ENCODE measurements around the gene TRMT44. TPM values are rescaled to one million over a fixed set of nuclear protein-coding genes. Genes with fewer than 3 reads are reported as not detected.

The TRMT44 gene
- total RNA-seq, 1 experiment from 2014 or later = 15.3 TPM

GRCh38 chr4:8495803-8496202, 55.2 kb downstream of the TRMT44 start:
- Histone ChIP-seq H3K27ac (ENCODE audit: low read length) (no peak overlapping the region), H3K4me2 (ENCODE audit: low read length) (no peak overlapping the region), H3K79me2 (ENCODE audit: low read length) (no peaks in the 10 kb centered on the region), H3K9me3 (ENCODE audit: low read length) (no peaks in the 10 kb centered on the region), H4K20me1 (ENCODE audit: low read length) (no peaks in the 10 kb centered on the region), H3K9me2 (replicated peaks; ENCODE audit: low read length) (no peaks in the 10 kb centered on the region), H3K36me3 (ENCODE audit: low read depth, low read length) (no peaks in the 10 kb centered on the region), H3K9ac (ENCODE audit: low read length) (no peak overlapping the region), H3K27me3 (ENCODE audit: low read length) (no peaks in the 10 kb centered on the region), H2AFZ (ENCODE audit: low read length) (no peak overlapping the region), H3F3A (ENCODE audit: low read length, unreplicated experiment) (no peaks in the 10 kb centered on the region), H3K4me1 (ENCODE audit: insufficient read depth, low read length) (no peaks in the 10 kb centered on the region), H3K4me3 (ENCODE audit: low read length) (no peak overlapping the region)
- no TSS peak for BruUV-seq (replicated peaks)
- ChIA-PET POLR2A (ENCODE audit: unreplicated experiment) (no interaction called here), CTCF (no interaction called here)
- DNase-seq (no peak), ATAC-seq (no peak)
- intact Hi-C loops (cut with micrococcal nuclease) = no loop called here
- TF ChIP-seq EZH2phosphoT487 (IDR thresholded peaks at IDR 0.05; ENCODE audit: borderline replicate concordance, low read length) (no peak), EZH2 (IDR thresholded peaks at IDR 0.05; ENCODE audit: low read length, unreplicated experiment) (no peak)
- TF ChIP-seq, protein P1, sequence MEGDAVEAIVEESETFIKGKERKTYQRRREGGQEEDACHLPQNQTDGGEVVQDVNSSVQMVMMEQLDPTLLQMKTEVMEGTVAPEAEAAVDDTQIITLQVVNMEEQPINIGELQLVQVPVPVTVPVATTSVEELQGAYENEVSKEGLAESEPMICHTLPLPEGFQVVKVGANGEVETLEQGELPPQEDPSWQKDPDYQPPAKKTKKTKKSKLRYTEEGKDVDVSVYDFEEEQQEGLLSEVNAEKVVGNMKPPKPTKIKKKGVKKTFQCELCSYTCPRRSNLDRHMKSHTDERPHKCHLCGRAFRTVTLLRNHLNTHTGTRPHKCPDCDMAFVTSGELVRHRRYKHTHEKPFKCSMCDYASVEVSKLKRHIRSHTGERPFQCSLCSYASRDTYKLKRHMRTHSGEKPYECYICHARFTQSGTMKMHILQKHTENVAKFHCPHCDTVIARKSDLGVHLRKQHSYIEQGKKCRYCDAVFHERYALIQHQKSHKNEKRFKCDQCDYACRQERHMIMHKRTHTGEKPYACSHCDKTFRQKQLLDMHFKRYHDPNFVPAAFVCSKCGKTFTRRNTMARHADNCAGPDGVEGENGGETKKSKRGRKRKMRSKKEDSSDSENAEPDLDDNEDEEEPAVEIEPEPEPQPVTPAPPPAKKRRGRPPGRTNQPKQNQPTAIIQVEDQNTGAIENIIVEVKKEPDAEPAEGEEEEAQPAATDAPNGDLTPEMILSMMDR (conservative IDR thresholded peaks at IDR 0.05; ENCODE audit: low read depth, low read length) = no peak

DNA sequence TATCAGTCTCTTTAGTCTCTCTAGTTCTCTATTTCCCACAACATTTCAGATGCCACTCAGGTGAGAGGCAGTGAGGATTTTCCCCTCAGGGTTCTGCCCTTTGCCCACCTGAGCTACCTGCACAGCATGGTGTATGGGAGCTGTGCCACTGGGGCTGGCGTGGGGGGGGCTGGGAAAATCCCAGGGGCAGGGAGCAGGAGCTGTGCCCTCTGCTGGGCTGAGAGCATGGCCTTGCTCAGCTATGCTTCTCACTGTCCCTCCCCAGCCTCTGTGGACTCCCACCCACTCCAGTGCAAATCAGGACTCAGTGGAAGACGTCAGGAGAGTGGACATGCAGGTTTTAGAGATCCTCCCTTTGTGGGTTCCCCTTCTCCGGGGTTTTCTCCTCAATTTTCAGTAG, 57.2 kb downstream of the TRMT44 start:
- Histone ChIP-seq H3K79me2 (ENCODE audit: low read length) (no peaks in the 10 kb centered on the region), H3K4me1 (ENCODE audit: insufficient read depth, low read length) (no peaks in the 10 kb centered on the region), H3K36me3 (ENCODE audit: low read depth, low read length) (no peaks in the 10 kb centered on the region), H3F3A (ENCODE audit: low read length, unreplicated experiment) (no peaks in the 10 kb centered on the region), H3K9ac (ENCODE audit: low read length) (no peak overlapping the region), H2AFZ (ENCODE audit: low read length) (no peak overlapping the region), H3K4me3 (ENCODE audit: low read length) (no peak overlapping the region), H3K4me2 (ENCODE audit: low read length) (no peak overlapping the region), H3K27me3 (ENCODE audit: low read length) (no peaks in the 10 kb centered on the region), H4K20me1 (ENCODE audit: low read length) (no peaks in the 10 kb centered on the region), H3K27ac (ENCODE audit: low read length) (no peak overlapping the region), H3K9me2 (replicated peaks; ENCODE audit: low read length) (no peaks in the 10 kb centered on the region), H3K9me3 (ENCODE audit: low read length) (no peaks in the 10 kb centered on the region)
- intact Hi-C loops (cut with micrococcal nuclease) = no loop called here
- CTCF ChIA-PET = no interaction called here
- TF ChIP-seq, protein P1 (conservative IDR thresholded peaks at IDR 0.05; ENCODE audit: low read depth, low read length) = no peak
- TF ChIP-seq EZH2 (IDR thresholded peaks at IDR 0.05; ENCODE audit: low read length, unreplicated experiment) = no peak
- TF ChIP-seq EZH2phosphoT487 (IDR thresholded peaks at IDR 0.05; ENCODE audit: borderline replicate concordance, low read length) = no peak
- ATAC-seq (no peak), DNase-seq (no peak)
- POLR2A ChIA-PET (ENCODE audit: unreplicated experiment) = no interaction called here
- no TSS peak for BruUV-seq (replicated peaks)

DNA sequence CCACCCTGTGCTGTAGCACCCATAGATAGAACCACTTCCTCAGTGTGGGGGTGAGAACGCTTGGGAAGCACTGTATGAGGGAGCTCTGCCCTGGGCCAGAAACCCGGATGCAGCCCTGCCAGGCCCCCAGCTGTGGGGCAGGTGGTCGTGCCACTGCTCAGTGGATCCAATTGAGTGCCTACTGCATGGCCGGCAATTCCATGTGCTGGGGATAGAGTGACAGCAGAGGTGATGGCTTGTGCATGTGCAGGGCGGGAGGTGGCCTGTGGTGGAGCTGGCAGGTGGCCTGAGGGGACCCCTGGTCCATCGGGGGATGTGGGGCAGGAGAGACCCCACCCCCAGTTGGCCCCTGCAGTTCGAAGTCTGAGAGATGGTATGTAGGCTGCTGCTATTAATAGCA, 60.4 kb downstream of the TRMT44 start:
- no peak for ATAC-seq
- Histone ChIP-seq H3K4me2 (ENCODE audit: low read length) (no peak overlapping the region), H3K9me2 (replicated peaks; ENCODE audit: low read length) (no peaks in the 10 kb centered on the region)

More for the DNA sequence above, 60.4 kb downstream of the TRMT44 start:
- Histone ChIP-seq H3K79me2 (ENCODE audit: low read length) (no peaks in the 10 kb centered on the region), H3K4me3 (ENCODE audit: low read length) (no peak overlapping the region), H3K4me1 (ENCODE audit: insufficient read depth, low read length) (no peaks in the 10 kb centered on the region), H3K27ac (ENCODE audit: low read length) (no peak overlapping the region), H3K9me3 (ENCODE audit: low read length) (no peaks in the 10 kb centered on the region), H3F3A (ENCODE audit: low read length, unreplicated experiment) (no peaks in the 10 kb centered on the region), H2AFZ (ENCODE audit: low read length) (no peak overlapping the region), H3K27me3 (ENCODE audit: low read length) (no peaks in the 10 kb centered on the region), H3K36me3 (ENCODE audit: low read depth, low read length) (no peaks in the 10 kb centered on the region), H3K9ac (ENCODE audit: low read length) (no peak overlapping the region), H4K20me1 (ENCODE audit: low read length) (no peaks in the 10 kb centered on the region)
- DNase-seq = no peak
- no peak for TF ChIP-seq EZH2 (IDR thresholded peaks at IDR 0.05; ENCODE audit: low read length, unreplicated experiment)
- no peak for TF ChIP-seq EZH2phosphoT487 (IDR thresholded peaks at IDR 0.05; ENCODE audit: borderline replicate concordance, low read length)
- TF ChIP-seq, protein P1 (conservative IDR thresholded peaks at IDR 0.05; ENCODE audit: low read depth, low read length) = no peak
- ChIA-PET CTCF (no interaction called here), POLR2A (ENCODE audit: unreplicated experiment) (no interaction called here)
- BruUV-seq (replicated peaks) = no TSS peak
- intact Hi-C loops (cut with micrococcal nuclease) = no loop called here

All from PC-3 (cell line).